K562 (cell line): ENCODE data around the gene ZNF358. TPM values are rescaled to one million over a fixed set of nuclear protein-coding genes. Genes with fewer than 3 reads are reported as not detected.

Experiments used
- CREM ChIP-seq: IDR thresholded peaks from 2 replicates; pipeline ENCODE4 v1.6.1; 2014; ENCODE audit warnings: antibody characterized with exemption, low read depth
- CXXC5 ChIP-seq: fragments of 250-450 bp; sonication (Bioruptor Pico); IDR thresholded peaks from 2 replicates; pipeline ENCODE4 v1.8.0; 2022; ENCODE audit warnings: inconsistent platforms, mild to moderate bottlenecking, moderate library complexity
- ETS1 ChIP-seq: conservative IDR thresholded peaks from 2 replicates; pipeline ENCODE4 v1.6.1; 2011; ENCODE audit warnings: low read depth, mild to moderate bottlenecking, low read length; ENCODE audit not compliant: control insufficient read depth
- HCFC1 ChIP-seq: IDR thresholded peaks from 2 replicates; pipeline ENCODE4 v1.6.1; 2012; ENCODE audit warnings: low read depth, low read length, improper control_type of control experiment
- MYC ChIP-seq, 2 experiments: fragments of 250-450 bp in 1 of 2; sonication (Bioruptor Pico) in 1 of 2; IDR thresholded peaks; 2 replicates each; pipeline versions ENCODE4 v1.5.1 to v1.6.1; 2012 to 2021; ENCODE audit warnings: low read depth in 2 of 2, borderline replicate concordance in 1 of 2, improper control_type of control experiment in 1 of 2, low read length in 1 of 2, mild to moderate bottlenecking in 1 of 2, moderate library complexity in 1 of 2
- NELFE ChIP-seq: IDR thresholded peaks from 2 replicates; pipeline ENCODE4 v1.6.1; 2011; ENCODE audit warnings: mild to moderate bottlenecking; ENCODE audit not compliant: insufficient read depth, insufficient read length
- NEUROD1 ChIP-seq: fragments of 150-350 bp; IDR thresholded peaks from 2 replicates; pipeline ENCODE4 v1.6.1; 2014; ENCODE audit warnings: borderline replicate concordance, low read length, low read depth; ENCODE audit not compliant: partially characterized antibody
- POLR2AphosphoS5 ChIP-seq: IDR thresholded peaks from 2 replicates; pipeline ENCODE4 v1.6.1; 2011; ENCODE audit warnings: mild to moderate bottlenecking, low read depth, low read length, moderate library complexity; ENCODE audit not compliant: control insufficient read depth, insufficient read depth
- PRDM10 ChIP-seq: fragments of 450-650 bp; IDR thresholded peaks from 2 replicates; pipeline ENCODE4 v1.6.1; 2018; ENCODE audit not compliant: partially characterized antibody
- RBFOX2 ChIP-seq: fragments of 200-400 bp; formaldehyde crosslinking; IDR thresholded peaks from 2 replicates; pipeline ENCODE4 v1.6.1; 2017; ENCODE audit warnings: low read depth, mild to moderate bottlenecking, low read length, moderate library complexity
- SMARCC2 ChIP-seq: fragments of 450-650 bp; IDR thresholded peaks from 2 replicates; pipeline ENCODE4 v1.6.1; 2017; ENCODE audit warnings: antibody characterized with exemption, moderate library complexity, mild to moderate bottlenecking, low read depth
- VEZF1 ChIP-seq: fragments of 200-800 bp; sonication (Bioruptor generic); IDR thresholded peaks from 2 replicates; pipeline ENCODE4 v1.6.1; 2017; ENCODE audit warnings: missing genetic modification characterization, missing compliant biosample characterization
- YY1 ChIP-seq, 3 experiments: IDR thresholded peaks; 2 replicates each; pipeline ENCODE4 v1.6.1; 2011; ENCODE audit warnings: low read length in 2 of 3, mild to moderate bottlenecking in 2 of 3, moderate library complexity in 2 of 3, borderline replicate concordance in 1 of 3, control low read depth in 1 of 3, low read depth in 1 of 3; ENCODE audit not compliant: insufficient read depth in 3 of 3, insufficient replicate concordance in 2 of 3, control insufficient read depth in 1 of 3, insufficient read length in 1 of 3; ENCODE audit errors: extremely low read depth in 1 of 3
- ZBTB12 ChIP-seq: fragments of 250-450 bp; sonication (Bioruptor Pico); IDR thresholded peaks from 2 replicates; pipeline ENCODE4 v1.4.0; 2020
- ZNF311 ChIP-seq: fragments of 250-450 bp; sonication (Bioruptor Pico); IDR thresholded peaks from 2 replicates; pipeline ENCODE4 v1.4.0; 2020; ENCODE audit warnings: mild to moderate bottlenecking, moderate library complexity
- ZNF395 ChIP-seq: fragments of 200-800 bp; sonication (Bioruptor generic); IDR thresholded peaks from 2 replicates; pipeline ENCODE4 v1.6.1; 2017; ENCODE audit warnings: missing genetic modification characterization, missing compliant biosample characterization
- polyA plus RNA-seq, 8 experiments: library from polyadenylated mRNA; depleted of rRNA in 4 of 8; stranded (reverse) in 5 of 8; unstranded in 3 of 8; fragments of >200 nt; fragmentation: Nextera tagmentation in 2 of 8; fragmentation: Illumina TruSeq in 1 of 8; extraction: Ambion mirVana in 2 of 8; extraction: Trizol in 1 of 8; gene quantifications; 2 replicates each; pipeline versions ENCODE4 v1.2.1 to v1.2.3, GENCODE V29; 2011 to 2014; ENCODE audit warnings: inconsistent platforms in 1 of 8, missing spikeins in 1 of 8
- total RNA-seq, 7 experiments: library from RNA; depleted of rRNA in 6 of 7; stranded (reverse); fragments of >200 nt in 6 of 7; fragmentation: Illumina TruSeq in 2 of 7; extraction: Trizol in 2 of 7; gene quantifications; 2 replicates each; pipeline versions ENCODE4 v1.2.1 to v1.2.3, GENCODE V29; 2011 to 2021; ENCODE audit warnings: low replicate concordance in 1 of 7

The ZNF358 gene
- total and polyA plus RNA-seq, 9 of the 15 experiments (the other 6 are each of a cell fraction or from before 2014, with no cell fraction given) = 0.04 to 17.2 (median 4.9) TPM

- TF ChIP-seq ZNF395 (CRISPR knock-in tag) = peak; percentile 76; the same call in 1 of the 2 replicates
- TF ChIP-seq ZBTB12 = no peak
- TF ChIP-seq RBFOX2 = no peak
- TF ChIP-seq CXXC5 = peak; percentile 35
- peak; percentile 55; the same call in 1 of the 2 replicates for TF ChIP-seq POLR2AphosphoS5
- TF ChIP-seq ETS1 = 0 out of 2 replicates have a peak, but pooled peaks have one; percentile 59
- TF ChIP-seq HCFC1 = peak; percentile 89
- TF ChIP-seq NEUROD1 = peak; percentile 45
- TF ChIP-seq CREM = peak; percentile 65; the same call in 1 of the 2 replicates
- TF ChIP-seq YY1 (IDR thresholded peaks at IDR 0.05; ENCODE audit: borderline replicate concordance in 1 of 3, control insufficient read depth in 1 of 3, extremely low read depth in 1 of 3, insufficient read depth in 3 of 3, insufficient read length in 1 of 3, insufficient replicate concordance in 2 of 3, low read depth in 1 of 3, low read length in 2 of 3) = peak; percentile 92 to 100 (median 99)
- TF ChIP-seq ZNF311 = no peak
- no peak for TF ChIP-seq SMARCC2
- peak; percentile 25; the same call in 1 of the 2 replicates for TF ChIP-seq MYC (IDR thresholded peaks at IDR 0.05; ENCODE audit: low read depth, low read length)
- TF ChIP-seq MYC (CRISPR knock-in tag; IDR thresholded peaks at IDR 0.05; ENCODE audit: borderline replicate concordance, low read depth) = no peak
- TF ChIP-seq NELFE = no peak
- TF ChIP-seq PRDM10 = peak; percentile 70
- TF ChIP-seq VEZF1 (CRISPR knock-in tag) = peak; percentile 91
Observed at GRCh38 chr19:7533925-7534480, 18.1 kb downstream of the ZNF358 start (continued).
